SJCRH30 (cell line): Measurements from ENCODE around the gene DNAJC11. TPM values are rescaled to one million over a fixed set of nuclear protein-coding genes. Genes with fewer than 3 reads are reported as not detected.

Source experiments
- DNase-seq, 2 experiments: peaks; one replicate each; pipeline ENCODE4 v3.0.0-alpha.2; 2015 to 2020
- H3K27ac ChIP-seq: fragments of 250-450 bp; sonication (Bioruptor Pico); 2 replicates; pipeline ENCODE4 v1.5.1; 2020; ENCODE audit warnings: mild to moderate bottlenecking, moderate library complexity
- H3K27me3 ChIP-seq: fragments of 250-450 bp; sonication (Bioruptor Pico); 2 replicates; pipeline ENCODE4 v1.5.1; 2020; ENCODE audit warnings: mild to moderate bottlenecking, moderate library complexity
- H3K36me3 ChIP-seq: fragments of 250-450 bp; sonication (Bioruptor Pico); 2 replicates; pipeline ENCODE4 v1.5.1; 2020; ENCODE audit warnings: mild to moderate bottlenecking, moderate library complexity
- H3K4me1 ChIP-seq: fragments of 250-450 bp; sonication (Bioruptor Pico); 2 replicates; pipeline ENCODE4 v1.5.1; 2020; ENCODE audit warnings: mild to moderate bottlenecking, moderate library complexity
- H3K4me3 ChIP-seq: fragments of 250-450 bp; sonication (Bioruptor Pico); 2 replicates; pipeline ENCODE4 v1.5.1; 2020; ENCODE audit warnings: mild to moderate bottlenecking, moderate library complexity
- H3K9me3 ChIP-seq: fragments of 250-450 bp; sonication (Bioruptor Pico); replicated peaks from 2 replicates; pipeline ENCODE4 v1.5.1; 2020; ENCODE audit warnings: mild to moderate bottlenecking, moderate library complexity
- total RNA-seq: library from RNA; depleted of rRNA; stranded (reverse); fragments of >200 nt; shearing (Covaris generic); gene quantifications from 2 replicates; pipeline ENCODE4 v1.2.3, GENCODE V29; 2014; rRNA removed

DNAJC11 gene
- total RNA-seq, 1 experiment from 2014 or later = 84.5 TPM

- no peak overlapping the region for H3K4me3 ChIP-seq
- no peaks in the 10 kb centered on the region for H3K27me3 ChIP-seq
- peaks cover 22% of the 10 kb centered on the region for H3K36me3 ChIP-seq
- peaks cover 4% of the 10 kb centered on the region; the same call in 1 of the 2 replicates for H3K4me1 ChIP-seq
- H3K9me3 ChIP-seq = no peaks in the 10 kb centered on the region
- no peak overlapping the region for H3K27ac ChIP-seq
- DNase-seq = no peak
These were observed 115.8 kb downstream of the DNAJC11 start for GRCh38 chr1:6585841-6586240.

GRCh38 chr1:6585081-6585722 lies 116.4 kb downstream of the DNAJC11 start:
- Histone ChIP-seq H3K27ac (no peak overlapping the region), H3K9me3 (no peaks in the 10 kb centered on the region), H3K4me3 (no peak overlapping the region), H3K27me3 (no peaks in the 10 kb centered on the region), H3K36me3 (peaks cover 16% of the 10 kb centered on the region), H3K4me1 (peaks cover 8% of the 10 kb centered on the region; the same call in 1 of the 2 replicates)
- no peak for DNase-seq

Other genes with a start within 250 kb of the DNAJC11 start
- gene TNFRSF25, start 235.6 kb downstream of the DNAJC11 start, total RNA-seq = 4.1 and 4.6 TPM in 2 replicates
- 3.7 and 5.3 TPM in 2 replicates for gene PLEKHG5, start 210.1 kb downstream of the DNAJC11 start, total RNA-seq
- gene NOL9, start 147.3 kb downstream of the DNAJC11 start, total RNA-seq = 63.5 and 64.7 TPM in 2 replicates
- 0.14 and 0.20 TPM in 2 replicates for gene TAS1R1, start 146.5 kb downstream of the DNAJC11 start, total RNA-seq
- gene ZBTB48, start 121.8 kb downstream of the DNAJC11 start, total RNA-seq = 14.6 and 25.2 TPM in 2 replicates
- 44.8 and 45.0 TPM in 2 replicates for gene KLHL21, start 98.9 kb downstream of the DNAJC11 start, total RNA-seq
- gene PHF13, start 88.1 kb downstream of the DNAJC11 start, total RNA-seq = 24.5 and 25.0 TPM in 2 replicates
- gene THAP3, start 76.9 kb downstream of the DNAJC11 start, total RNA-seq = 35.5 and 36.5 TPM in 2 replicates
- gene CAMTA1, start 83.6 kb upstream of the DNAJC11 start, total RNA-seq = 152 and 153 TPM in 2 replicates